Measurements from ENCODE around the gene FNDC4.

The FNDC4 gene

GRCh38 chr2:27492557-27492956, 2.4 kb downstream of the FNDC4 start (continued):
- TF ChIP-seq ZNF280D (tag by site-specific recombination; IDR thresholded peaks at IDR 0.05) (no peak), HIC1 (tag by site-specific recombination; IDR thresholded peaks at IDR 0.05) (no peak), ZNF785 (tag by site-specific recombination; IDR thresholded peaks at IDR 0.05) (no peak), GLIS2 (tag by site-specific recombination; IDR thresholded peaks at IDR 0.05) (no peak), PRDM2 (tag by site-specific recombination; IDR thresholded peaks at IDR 0.05; ENCODE audit: borderline replicate concordance) (no peak), ZNF248 (tag by site-specific recombination; IDR thresholded peaks at IDR 0.05) (no peak), ZNF580 (tag by site-specific recombination; IDR thresholded peaks at IDR 0.05) (no peak), SETDB1 (IDR thresholded peaks at IDR 0.05; ENCODE audit: insufficient read length, low read length) (no peak), TCF7L2 (IDR thresholded peaks at IDR 0.05; ENCODE audit: borderline replicate concordance, low read depth, low read length) (no peak), ZNF391 (tag by site-specific recombination; IDR thresholded peaks at IDR 0.05; ENCODE audit: borderline replicate concordance, low read depth) (no peak), ZBTB7A (tag by site-specific recombination; IDR thresholded peaks at IDR 0.05; ENCODE audit: low read depth) (no peak), ZNF19 (tag by site-specific recombination; IDR thresholded peaks at IDR 0.05; ENCODE audit: low read depth) (no peak), ZNF76 (tag by site-specific recombination; IDR thresholded peaks at IDR 0.05; ENCODE audit: borderline replicate concordance, low read depth) (no peak), KLF10 (tag by site-specific recombination; IDR thresholded peaks at IDR 0.05) (no peak), ZBTB17 (tag by site-specific recombination; IDR thresholded peaks at IDR 0.05) (0 out of 2 replicates have a peak, but pooled peaks have one; percentile 16), ATF2 (tag by site-specific recombination; IDR thresholded peaks at IDR 0.05; ENCODE audit: low read depth) (peak; percentile 83), PRDM10 (tag by site-specific recombination; IDR thresholded peaks at IDR 0.05) (peak; percentile 53), ZNF121 (tag by site-specific recombination; IDR thresholded peaks at IDR 0.05) (no peak), KLF7 (tag by site-specific recombination; IDR thresholded peaks at IDR 0.05; ENCODE audit: borderline replicate concordance) (no peak), ZSCAN16 (tag by site-specific recombination; IDR thresholded peaks at IDR 0.05) (no peak), ZNF184 (tag by site-specific recombination; IDR thresholded peaks at IDR 0.05) (no peak), ZNF140 (tag by site-specific recombination; IDR thresholded peaks at IDR 0.05) (no peak), ZNF600 (tag by site-specific recombination; IDR thresholded peaks at IDR 0.05) (peak; percentile 80)

All from HEK293 (cell line).